Pancreas (tissue), 10 donors: Measurements from ENCODE around the gene EVX2. TPM values are rescaled to one million over a fixed set of nuclear protein-coding genes. Genes with fewer than 3 reads are reported as not detected.

Experiments used
- ATAC-seq, 4 donors: fragments of 200-7000 bp; cut with Tn5 transposase; one replicate each; pipeline versions ENCODE4 v1.8.0 to v1.9.1; 2020; ENCODE audit warnings: mild to moderate bottlenecking in 4 of 4, moderate library complexity in 4 of 4
- DNase-seq, 6 donors: peaks; one replicate each; pipeline ENCODE4 v3.0.0-alpha.2; 2020
- FAIRE-seq: peaks from 2 replicates; lab custom pipeline; 2012; peaks lifted over from hg19 to GRCh38; lab: Jason Lieb, UNC
- H3K27ac ChIP-seq, 4 donors: fragments of 200-600 bp; sonication (generic); 1 replicate in 3 of 4; 2 replicates in 1 of 4; pipeline versions ENCODE4 v1.5.0 to v1.8.0; 2020
- H3K27me3 ChIP-seq, 4 donors: fragments of 200-600 bp; one replicate each; pipeline ENCODE4 v1.8.0; 2021
- H3K36me3 ChIP-seq, 3 donors: fragments of 200-600 bp; sonication (generic) in 1 of 3; one replicate each; pipeline versions ENCODE4 v1.5.0 to v1.8.0; 2020 to 2021
- H3K4me1 ChIP-seq, 3 donors: fragments of 200-600 bp; one replicate each; pipeline ENCODE4 v1.8.0; 2021
- H3K4me3 ChIP-seq, 4 donors: fragments of 200-600 bp; sonication (generic) in 2 of 4; one replicate each; pipeline versions ENCODE4 v1.5.0 to v1.8.0; 2020 to 2021
- H3K9me3 ChIP-seq, 4 donors: fragments of 200-600 bp; one replicate each; pipeline ENCODE4 v1.8.0; 2021
- CTCF ChIP-seq, 4 donors: fragments of 200-600 bp; sonication (generic) in 3 of 4; IDR thresholded peaks; one replicate each; pipeline versions ENCODE4 v1.5.0 to v1.8.0; 2021; ENCODE audit warnings: antibody characterized with exemption in 4 of 4
- WGBS, 2 donors: extraction: QIAGEN DNeasy Blood & Tissue Kit; methylation state at CpG; one replicate each; pipeline ENCODE4 v1.1.7; 2013; 5-methylcytosine and 5-hydroxymethylcytosine counted together
- intact Hi-C, 3 donors: fragments of 100-400 bp; cut with DNase I; formaldehyde crosslinking; loops; one replicate each; pipeline versions ENCODE4 v1.11.1 to v1.14.2; 2022
- polyA plus RNA-seq, 2 donors: library from polyadenylated mRNA; stranded (reverse); fragments of 200-250 nt; gene quantifications; one replicate each; pipeline ENCODE4 v1.2.3, GENCODE V29; 2013
- total RNA-seq, 6 donors: library from RNA; stranded (reverse); fragmentation: NEBNext Ultra II Directional in 4 of 6; extraction: Animal tissue kit (Norgen Biotek cat#: 25700) in 4 of 6; gene quantifications; one replicate each; pipeline versions ENCODE4 v1.2.1 to v1.2.4, GENCODE V29; 2021 to 2023
- donor health status: healthy with polysubstance abuse.
- donor health status: DM: no; HTN: no; CAD: no; lungs with moderate emphysema.
- donor health status: DM: no; HTN: no; CAD: no.
- donor health status: control.
- donor health status: control.
- donor health status: Bipolar disorder and iron deficiency.
- donor health status: DM: yes; HTN: yes; CAD: no.
- donor health status: DM: no; HTN: no; CAD: no.
- donor health status: DM: no; HTN: no; CAD: no.
- donor health status: DM: yes; HTN: yes; CAD: no.

Gene EVX2
- total and polyA plus RNA-seq, 8 donors: 0.02 TPM; not detected in 7

- no peak for ATAC-seq
- Histone ChIP-seq H3K4me1 (peaks cover 0 to 17% (median 4%) of the 10 kb centered on the region in 3 donors), H3K27ac (no peak within 1 kb of the TSS), H3K27me3 (peaks cover 14 to 93% (median 32%) of the 10 kb centered on the region in 4 donors), H3K4me3 (peak within 1 kb of the TSS in 1 of 4 donors; percentile 37), H3K36me3 (no peaks in the 10 kb centered on the region), H3K9me3 (no peaks in the 10 kb centered on the region)
- 5 to 6% methylated on average over 52 to 95 of the region's 95 CpGs for WGBS, 2 donors
- no peak for FAIRE-seq
- peak in 1 of 6 donors; percentile 62 for DNase-seq
- intact Hi-C loops: loop anchor here in 1 of 3 donors (5.0 kb wide), 1 partner anchor 405 kb away; no protein-coding TSS in a partner anchor
- TF ChIP-seq CTCF (IDR thresholded peaks at IDR 0.05): no peak
Measured at GRCh38 chr2:176092270-176093144, 8.7 kb upstream of the EVX2 start, which contains the start of gene HOXD13. Gene HOXD13, plus strand, starts transcription at chr2:176092721. Its CDS starts 170 bp downstream, at chr2:176092891.

GRCh38 chr2:176091329-176092258, 7.8 kb upstream of the EVX2 start:
- no peak for FAIRE-seq
- H3K4me1 ChIP-seq: peaks cover 0 to 13% (median under 1%) of the 10 kb centered on the region in 3 donors
- 8 to 9% methylated on average over 31 of the region's 31 CpGs for WGBS, 2 donors
- no peak for TF ChIP-seq CTCF (IDR thresholded peaks at IDR 0.05)
- no peak for DNase-seq
- intact Hi-C loops: loop anchor here in 1 of 3 donors (5.0 kb wide), 1 partner anchor 404 kb away; no protein-coding TSS in a partner anchor
- H3K27ac ChIP-seq: no peak overlapping the region
- no peaks in the 10 kb centered on the region for H3K9me3 ChIP-seq
- H3K36me3 ChIP-seq: no peaks in the 10 kb centered on the region
- no peak for ATAC-seq
- no peak overlapping the region for H3K4me3 ChIP-seq
- H3K27me3 ChIP-seq: peaks cover 16 to 94% (median 34%) of the 10 kb centered on the region in 4 donors

- DNase-seq (no peak), FAIRE-seq (no peak), ATAC-seq (no peak)
- Histone ChIP-seq H3K27me3 (peaks cover 9 to 94% (median 36%) of the 10 kb centered on the region in 4 donors), H3K27ac (no peak overlapping the region), H3K36me3 (no peaks in the 10 kb centered on the region), H3K9me3 (no peaks in the 10 kb centered on the region), H3K4me1 (peaks cover 0 to 13% (median 0%) of the 10 kb centered on the region in 3 donors), H3K4me3 (no peak overlapping the region)
- intact Hi-C loops: loop anchor here in 1 of 3 donors (5.0 kb wide), 1 partner anchor 404 kb away; no protein-coding TSS in a partner anchor
- no peak for TF ChIP-seq CTCF (IDR thresholded peaks at IDR 0.05)
- 28 to 35% methylated on average over 5 of the region's 5 CpGs for WGBS, 2 donors
Measured at GRCh38 chr2:176090862-176091261, 7.1 kb upstream of the EVX2 start.

GRCh38 chr2:176089843-176090395, 6.2 kb upstream of the EVX2 start:
- Histone ChIP-seq H3K27ac (no peak overlapping the region), H3K27me3 (peaks cover 0 to 94% (median 30%) of the 10 kb centered on the region in 4 donors), H3K9me3 (no peaks in the 10 kb centered on the region), H3K4me3 (no peak overlapping the region), H3K36me3 (no peaks in the 10 kb centered on the region), H3K4me1 (peaks cover 0 to 13% (median 0%) of the 10 kb centered on the region in 3 donors)
- no peak for TF ChIP-seq CTCF (IDR thresholded peaks at IDR 0.05)
- DNase-seq (no peak), ATAC-seq (no peak), FAIRE-seq (no peak)
- intact Hi-C loops: loop anchor here in 2 of 3 donors (5.0 kb wide), 2 partner anchors 393 to 403 kb away; no protein-coding TSS in a partner anchor
